HepG2 (cell line): ENCODE data around the gene RABL6. TPM values are rescaled to one million over a fixed set of nuclear protein-coding genes. Genes with fewer than 3 reads are reported as not detected.

Experiments used
- FOSL2 ChIP-seq: sonication (generic); formaldehyde crosslinking; IDR thresholded peaks from 2 replicates; pipeline ENCODE4 v1.4.0; 2020; ENCODE audit warnings: missing genetic modification reagents
- PRDM10 ChIP-seq: sonication (generic); formaldehyde crosslinking; IDR thresholded peaks from 2 replicates; pipeline ENCODE4 v1.4.0; 2020; ENCODE audit warnings: low read depth, missing genetic modification reagents
- RFX1 ChIP-seq: fragments of 450-650 bp; IDR thresholded peaks from 2 replicates; pipeline ENCODE4 v1.6.1; 2017
- SOX5 ChIP-seq: IDR thresholded peaks from 2 replicates; pipeline ENCODE4 v1.6.1; 2016; ENCODE audit warnings: borderline replicate concordance
- SUZ12 ChIP-seq: fragments of 150-350 bp; IDR thresholded peaks from 2 replicates; pipeline ENCODE4 v1.6.1; 2014; ENCODE audit warnings: low read depth, low read length
- TBP ChIP-seq: sonication (generic); formaldehyde crosslinking; IDR thresholded peaks from 2 replicates; pipeline ENCODE4 v1.5.0; 2020; ENCODE audit warnings: missing genetic modification reagents
- ZHX2 ChIP-seq, 2 experiments: sonication (generic) in 1 of 2; formaldehyde crosslinking in 1 of 2; IDR thresholded peaks; 2 replicates each; pipeline versions ENCODE4 v1.6.1 to v1.9.0; 2014 to 2022; ENCODE audit warnings: antibody characterized with exemption in 1 of 2, borderline replicate concordance in 1 of 2, inconsistent platforms in 1 of 2, low read depth in 1 of 2, missing genetic modification reagents in 1 of 2
- ZNF33B ChIP-seq: sonication (generic); formaldehyde crosslinking; IDR thresholded peaks from 2 replicates; pipeline ENCODE4 v1.5.1; 2020; ENCODE audit warnings: mild to moderate bottlenecking, missing genetic modification reagents
- ZNF34 ChIP-seq: sonication (generic); formaldehyde crosslinking; IDR thresholded peaks from 2 replicates; pipeline ENCODE4 v1.4.0; 2020; ENCODE audit warnings: mild to moderate bottlenecking, missing genetic modification reagents, borderline replicate concordance
- ZNF430 ChIP-seq: sonication (generic); formaldehyde crosslinking; IDR thresholded peaks from 2 replicates; pipeline ENCODE4 v1.9.0; 2021; ENCODE audit warnings: mild to moderate bottlenecking, missing genetic modification reagents
- ZNF629 ChIP-seq: sonication (generic); formaldehyde crosslinking; conservative IDR thresholded peaks from 2 replicates; pipeline ENCODE4 v1.5.0; 2020; ENCODE audit warnings: missing genetic modification reagents
- polyA plus RNA-seq, 8 experiments: library from polyadenylated mRNA; depleted of rRNA in 3 of 8; stranded (reverse) in 7 of 8; unstranded in 1 of 8; fragments of >200 nt; fragmentation: Illumina TruSeq in 4 of 8; extraction: Trizol in 4 of 8; gene quantifications; 2 replicates each; pipeline versions ENCODE4 v1.2.1 to v1.2.3, GENCODE V29; 2011 to 2016; ENCODE audit warnings: low read depth in 4 of 8, missing spikeins in 1 of 8, mixed read lengths in 1 of 8; ENCODE audit not compliant: insufficient read depth in 1 of 8
- total RNA-seq, 5 experiments: library from RNA; depleted of rRNA; stranded (reverse); fragments of >200 nt; fragmentation: Illumina TruSeq; extraction: Trizol; gene quantifications; 2 replicates each; pipeline ENCODE4 v1.2.3, GENCODE V29; 2016; ENCODE audit warnings: low read depth in 1 of 5

Gene RABL6
- total and polyA plus RNA-seq, 2 of the 13 experiments (the other 11 are each of a cell fraction or from before 2014, with no cell fraction given) = 81.5 to 125 TPM

GRCh38 chr9:136865041-136865767 lies 57.5 kb downstream of the RABL6 start (continued):
- TF ChIP-seq ZNF629 (CRISPR knock-in tag) (no peak), PRDM10 (CRISPR knock-in tag) (no peak), RFX1 (no peak), ZNF33B (CRISPR knock-in tag) (no peak), ZHX2 (IDR thresholded peaks at IDR 0.05; ENCODE audit: low read depth) (no peak), ZHX2 (CRISPR knock-in tag; IDR thresholded peaks at IDR 0.05; ENCODE audit: borderline replicate concordance) (no peak), ZNF430 (no peak), TBP (no peak), SUZ12 (no peak), FOSL2 (CRISPR knock-in tag) (peak; percentile 38), SOX5 (CRISPR knock-in tag) (no peak), ZNF34 (CRISPR knock-in tag) (no peak)
